IPS-15b (cell line): ENCODE measurements around the gene ARHGAP15.

ENCODE experiments used
- H3K27me3 ChIP-seq: one replicate; pipeline ENCODE4 v1.6.1; 2013; ENCODE audit warnings: low read length; ENCODE audit not compliant: control insufficient read depth, insufficient read depth
- H3K36me3 ChIP-seq: one replicate; pipeline ENCODE4 v1.6.1; 2013; ENCODE audit warnings: low read length; ENCODE audit not compliant: control insufficient read depth, insufficient read depth
- H3K4me1 ChIP-seq: one replicate; pipeline ENCODE4 v1.6.1; 2013; ENCODE audit warnings: mild to moderate bottlenecking, low read length; ENCODE audit not compliant: control insufficient read depth, insufficient read depth
- H3K4me3 ChIP-seq: one replicate; pipeline ENCODE4 v1.5.1; 2013; ENCODE audit warnings: low read depth, low read length
- H3K9ac ChIP-seq: one replicate; pipeline ENCODE4 v1.6.1; 2013; ENCODE audit warnings: low read depth, mild to moderate bottlenecking, low read length
- H3K9me3 ChIP-seq: one replicate; pipeline ENCODE4 v1.6.1; 2013; ENCODE audit warnings: mild to moderate bottlenecking, low read length; ENCODE audit not compliant: control insufficient read depth, insufficient read depth

ARHGAP15 gene

DNA sequence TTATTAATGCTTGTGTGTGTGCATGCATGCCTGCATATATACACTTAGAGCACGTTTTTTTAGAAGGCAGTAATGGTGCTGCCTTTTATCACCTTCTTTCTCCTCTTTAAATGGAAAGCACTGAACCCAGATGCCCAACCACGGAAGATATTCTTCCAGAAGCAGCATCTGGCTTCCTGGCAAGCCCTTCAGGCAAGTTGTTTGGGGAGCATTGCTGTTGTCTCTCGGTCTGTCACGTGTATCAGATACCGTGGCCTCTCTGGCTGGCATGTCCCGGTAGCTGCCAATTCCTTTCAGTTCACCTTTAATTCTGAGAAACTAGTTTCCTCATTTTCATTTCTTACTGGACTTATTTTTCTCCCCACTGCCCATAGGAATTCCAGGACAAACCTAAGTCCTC, 587.8 kb downstream of the ARHGAP15 start:
- no peaks in the 10 kb centered on the region for H3K36me3 ChIP-seq
- no peaks in the 10 kb centered on the region for H3K27me3 ChIP-seq
- H3K9me3 ChIP-seq: no peaks in the 10 kb centered on the region
- no peak overlapping the region for H3K4me3 ChIP-seq
- H3K4me1 ChIP-seq: no peaks in the 10 kb centered on the region
- H3K9ac ChIP-seq: no peak overlapping the region

DNA sequence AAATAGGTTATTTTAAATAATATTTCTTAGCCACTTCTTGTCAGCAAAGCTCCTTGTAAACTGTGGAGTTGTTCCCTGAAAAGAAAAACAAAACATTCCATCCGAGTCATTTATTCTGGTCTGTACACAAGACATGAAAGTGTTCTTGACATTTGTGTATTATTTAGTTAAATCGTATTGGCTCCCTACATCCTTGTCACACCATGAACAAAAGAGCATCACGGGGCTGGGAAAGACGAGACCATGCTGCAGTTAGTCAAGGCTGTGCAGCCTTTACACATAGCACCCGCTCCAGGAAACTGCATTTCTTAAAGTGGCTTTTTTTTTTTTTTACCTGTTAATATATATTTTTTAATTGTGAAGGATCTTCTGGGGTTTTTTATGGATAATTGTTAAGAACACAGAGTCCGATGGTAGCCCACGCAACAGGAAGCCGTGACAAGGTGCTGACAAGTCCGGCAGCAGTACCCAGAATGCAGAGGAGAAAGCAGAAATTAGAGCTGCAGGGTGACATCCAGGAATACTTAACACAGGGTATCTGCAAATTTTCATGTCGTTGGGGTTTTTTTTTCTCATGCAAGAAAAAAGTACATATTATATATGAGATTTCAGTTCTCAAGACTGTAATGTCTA, 588.4 kb downstream of the ARHGAP15 start:
- Histone ChIP-seq H3K9ac (no peak overlapping the region), H3K27me3 (no peaks in the 10 kb centered on the region), H3K36me3 (no peaks in the 10 kb centered on the region)

DNA sequence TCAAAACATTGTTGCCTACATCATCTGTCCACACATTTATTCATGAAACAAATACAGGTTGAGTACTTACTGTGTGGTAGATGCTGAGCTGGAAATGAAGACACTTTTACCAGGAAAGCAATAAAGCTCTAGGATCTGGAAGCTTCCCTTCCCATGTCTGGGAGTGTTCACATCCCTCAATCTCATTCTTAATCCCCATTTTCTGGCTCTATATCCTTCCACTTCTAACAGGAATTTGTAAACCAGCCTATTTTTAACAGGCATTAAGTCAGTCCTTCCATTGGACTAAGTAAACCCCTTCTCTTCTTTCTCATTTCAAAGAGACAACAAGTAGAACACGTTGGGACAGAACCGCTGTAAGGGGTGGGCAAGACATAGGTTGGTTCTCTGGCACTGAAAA, 589.5 kb downstream of the ARHGAP15 start:
- Histone ChIP-seq H3K4me1 (no peaks in the 10 kb centered on the region), H3K36me3 (no peaks in the 10 kb centered on the region), H3K27me3 (no peaks in the 10 kb centered on the region), H3K9me3 (no peaks in the 10 kb centered on the region), H3K9ac (no peak overlapping the region), H3K4me3 (no peak overlapping the region)

More for the DNA sequence above, 588.4 kb downstream of the ARHGAP15 start:
- no peaks in the 10 kb centered on the region for H3K9me3 ChIP-seq
- no peaks in the 10 kb centered on the region for H3K4me1 ChIP-seq
- H3K4me3 ChIP-seq: no peak overlapping the region

DNA sequence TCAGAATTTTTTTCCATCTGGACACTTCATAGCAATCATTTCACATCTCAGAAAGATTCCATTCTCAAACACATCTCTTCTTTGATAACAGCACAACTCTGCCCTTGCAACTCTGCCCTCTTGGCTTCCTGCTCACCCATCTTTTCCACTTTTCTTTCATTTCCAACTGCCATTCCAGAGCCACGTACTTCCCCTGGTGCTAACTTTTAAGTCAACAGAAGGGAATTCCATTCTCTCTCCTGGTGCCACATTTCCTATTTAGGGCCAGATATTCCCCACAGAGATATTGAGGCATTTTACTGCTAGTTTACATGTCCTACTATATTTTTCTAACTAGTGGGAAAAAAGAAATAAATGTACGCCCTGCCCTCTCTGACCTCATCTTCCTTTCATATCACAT, 590.2 kb downstream of the ARHGAP15 start:
- Histone ChIP-seq H3K4me3 (no peak overlapping the region), H3K9ac (no peak overlapping the region)

DNA sequence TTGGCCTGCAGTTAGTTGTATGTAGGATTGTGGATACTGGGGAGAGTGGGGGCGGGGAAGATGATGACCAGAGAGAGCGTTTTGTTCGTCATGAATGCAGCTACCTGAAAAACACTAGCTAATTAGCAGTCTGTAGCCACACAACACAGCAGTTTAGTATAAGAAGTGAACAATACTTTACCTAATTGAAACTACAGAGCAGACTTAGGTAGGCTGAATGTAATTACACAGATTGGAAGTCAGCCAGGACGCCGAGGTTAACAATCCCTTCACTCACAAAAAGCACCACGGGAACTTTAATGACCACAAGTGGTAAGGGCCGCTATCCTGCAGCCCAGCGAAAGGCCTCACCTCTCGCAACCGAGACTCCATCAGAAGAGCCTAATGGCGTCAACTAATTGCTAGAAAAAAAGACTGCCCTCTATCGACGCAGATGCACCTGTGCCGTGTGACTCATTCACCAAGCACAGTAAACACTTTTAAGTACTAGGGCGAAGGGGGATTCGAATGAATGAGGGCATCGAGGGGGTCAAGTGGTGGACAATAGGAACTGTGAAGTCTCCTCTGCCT, 591.0 kb downstream of the ARHGAP15 start:
- Histone ChIP-seq H3K36me3 (no peaks in the 10 kb centered on the region), H3K4me3 (no peak overlapping the region), H3K9me3 (no peaks in the 10 kb centered on the region), H3K4me1 (no peaks in the 10 kb centered on the region), H3K27me3 (no peaks in the 10 kb centered on the region), H3K9ac (no peak overlapping the region)

More for the DNA sequence above, 590.2 kb downstream of the ARHGAP15 start:
- Histone ChIP-seq H3K4me1 (no peaks in the 10 kb centered on the region), H3K27me3 (no peaks in the 10 kb centered on the region), H3K36me3 (no peaks in the 10 kb centered on the region), H3K9me3 (no peaks in the 10 kb centered on the region)

DNA sequence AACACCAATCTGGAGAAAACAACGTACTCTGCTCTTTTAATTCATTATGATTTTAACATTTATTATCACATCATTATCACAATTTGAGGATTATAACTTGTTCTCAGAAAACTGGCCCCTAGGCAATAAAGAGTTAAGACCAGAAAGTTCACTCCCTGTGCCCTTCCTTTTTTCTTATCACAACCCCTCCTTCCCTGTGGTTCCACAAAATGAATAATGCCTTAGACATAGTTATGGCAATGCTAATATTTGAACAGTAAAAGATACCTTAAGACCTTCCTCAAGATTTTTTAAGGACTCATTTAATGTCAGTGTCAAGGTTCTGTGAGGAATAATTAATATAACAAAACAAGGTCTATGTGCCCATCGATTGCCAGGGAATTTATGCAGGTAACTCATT, 596.2 kb downstream of the ARHGAP15 start:
- no peaks in the 10 kb centered on the region for H3K36me3 ChIP-seq
- H3K4me3 ChIP-seq: no peak overlapping the region
- H3K9me3 ChIP-seq: no peaks in the 10 kb centered on the region
- H3K9ac ChIP-seq: no peak overlapping the region
- no peaks in the 10 kb centered on the region for H3K27me3 ChIP-seq
- peaks cover 4% of the 10 kb centered on the region for H3K4me1 ChIP-seq

DNA sequence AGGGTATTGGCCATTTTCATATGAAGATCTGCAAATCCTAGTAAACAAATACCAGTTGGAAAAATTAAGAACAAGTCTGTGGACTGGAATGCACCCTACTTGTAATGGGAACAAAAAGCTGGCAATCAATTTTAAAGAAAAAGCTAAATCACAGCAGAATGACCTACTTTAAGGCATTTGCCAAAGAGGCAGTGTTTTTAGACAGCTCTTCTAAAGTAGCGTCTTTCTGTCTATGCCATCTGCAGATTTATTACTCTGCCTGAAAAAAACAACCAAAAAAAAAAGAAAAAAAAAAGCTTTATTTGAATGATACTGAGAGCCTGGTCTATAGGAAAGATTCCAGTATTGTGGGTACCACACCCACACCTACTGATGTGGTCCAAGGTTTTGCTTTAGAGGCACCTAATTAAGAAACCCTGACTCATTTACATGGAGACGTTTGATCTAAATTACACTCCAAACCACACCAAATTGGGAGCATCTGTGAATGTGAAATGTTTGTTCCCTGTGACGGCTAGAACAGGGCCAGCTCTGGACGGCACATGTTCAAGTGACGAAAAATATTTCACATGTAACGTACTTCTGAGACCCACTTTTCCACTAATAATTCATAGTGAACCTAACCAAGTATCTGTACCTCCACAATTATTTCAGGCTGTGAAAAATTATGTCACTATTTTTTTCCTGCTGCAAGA, 597.1 kb downstream of the ARHGAP15 start:
- H3K4me1 ChIP-seq: peaks cover 4% of the 10 kb centered on the region
- no peak overlapping the region for H3K9ac ChIP-seq
- H3K9me3 ChIP-seq: no peaks in the 10 kb centered on the region
- no peak overlapping the region for H3K4me3 ChIP-seq
- no peaks in the 10 kb centered on the region for H3K36me3 ChIP-seq
- H3K27me3 ChIP-seq: no peaks in the 10 kb centered on the region

DNA sequence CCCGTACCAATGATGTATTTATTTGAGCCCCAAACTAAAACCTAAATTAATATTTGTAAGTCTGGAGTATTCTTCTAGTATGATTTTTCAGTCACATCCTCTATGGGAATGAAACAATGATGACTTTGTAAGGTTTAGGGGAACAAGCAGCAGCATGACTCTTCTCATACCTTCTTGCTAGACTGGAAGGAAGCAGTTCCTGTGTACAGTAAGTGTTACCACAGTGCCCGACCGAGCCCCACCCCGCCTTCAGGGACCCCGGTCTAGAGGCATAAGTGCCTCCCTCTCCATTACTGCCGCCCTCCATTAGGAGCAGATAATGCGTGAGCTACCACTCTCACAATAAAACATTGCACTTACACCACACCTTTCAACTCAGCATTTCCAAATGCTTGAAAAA, 599.3 kb downstream of the ARHGAP15 start:
- Histone ChIP-seq H3K4me1 (peaks cover 4% of the 10 kb centered on the region), H3K9ac (no peak overlapping the region), H3K9me3 (no peaks in the 10 kb centered on the region), H3K4me3 (no peak overlapping the region), H3K27me3 (no peaks in the 10 kb centered on the region), H3K36me3 (no peaks in the 10 kb centered on the region)

DNA sequence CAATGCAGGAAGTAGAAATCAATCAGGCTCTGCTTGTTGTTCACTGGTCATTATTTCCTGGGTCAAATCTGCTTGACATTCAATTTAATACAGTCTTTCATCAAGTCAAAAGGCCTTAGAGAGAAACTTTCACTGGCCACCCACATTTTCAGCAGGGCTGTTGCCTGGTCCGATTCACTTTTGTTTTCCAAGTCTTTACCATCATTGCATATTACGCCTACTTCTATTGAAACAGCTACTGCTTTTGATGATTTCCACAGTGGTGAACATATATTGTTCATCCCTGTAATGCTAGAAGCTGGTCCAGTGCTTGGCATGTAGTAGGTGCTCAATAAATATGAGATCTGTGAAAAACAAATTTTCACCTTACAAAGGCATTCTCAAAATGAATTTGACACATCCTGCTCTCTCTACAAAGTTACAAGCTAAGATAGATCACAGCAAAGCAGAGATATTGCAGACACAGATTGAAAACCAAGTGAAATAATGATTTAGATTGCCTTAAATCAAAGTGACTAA, 600.1 kb downstream of the ARHGAP15 start:
- Histone ChIP-seq H3K36me3 (no peaks in the 10 kb centered on the region), H3K4me3 (no peak overlapping the region), H3K4me1 (peaks cover 4% of the 10 kb centered on the region), H3K9me3 (no peaks in the 10 kb centered on the region), H3K9ac (no peak overlapping the region), H3K27me3 (no peaks in the 10 kb centered on the region)

DNA sequence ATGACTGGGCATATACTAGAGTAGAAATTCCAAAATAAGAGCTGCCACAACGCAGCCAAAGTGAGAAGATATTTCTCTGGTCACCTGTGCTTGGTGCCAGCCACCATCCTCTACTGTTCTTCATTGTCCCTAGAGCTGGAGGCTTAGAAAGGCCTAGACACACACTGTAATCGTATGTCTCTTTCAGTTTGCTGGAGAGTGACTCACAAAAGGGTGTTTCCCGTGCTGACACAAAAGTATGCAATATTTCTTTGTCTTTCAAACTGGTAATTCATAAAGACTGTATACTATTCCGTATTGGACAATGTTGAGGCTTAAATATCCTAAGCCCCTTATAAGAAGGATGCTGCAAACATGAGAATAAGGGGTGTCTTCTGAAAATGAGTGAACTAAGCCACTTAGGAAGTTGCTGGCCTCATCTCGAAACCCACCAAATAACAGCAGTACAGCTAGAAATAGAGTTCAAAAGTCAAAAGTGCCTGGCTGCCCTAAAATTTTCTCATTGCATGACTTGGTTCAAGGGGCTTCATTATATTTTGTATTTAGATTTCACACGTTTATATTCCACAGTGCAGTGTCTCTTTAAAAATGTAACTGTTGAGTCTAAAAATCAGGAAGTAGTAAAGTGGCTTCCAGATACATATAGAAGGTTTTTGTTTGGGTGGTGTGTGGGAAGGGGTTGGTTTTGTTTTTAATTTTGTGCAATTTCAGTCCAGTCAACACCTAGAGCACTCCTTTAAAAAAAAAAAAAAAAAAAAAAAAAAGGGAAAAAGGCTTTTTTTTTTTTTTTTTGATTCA, 601.1 kb downstream of the ARHGAP15 start:
- Histone ChIP-seq H3K9me3 (no peaks in the 10 kb centered on the region), H3K36me3 (no peaks in the 10 kb centered on the region)

DNA sequence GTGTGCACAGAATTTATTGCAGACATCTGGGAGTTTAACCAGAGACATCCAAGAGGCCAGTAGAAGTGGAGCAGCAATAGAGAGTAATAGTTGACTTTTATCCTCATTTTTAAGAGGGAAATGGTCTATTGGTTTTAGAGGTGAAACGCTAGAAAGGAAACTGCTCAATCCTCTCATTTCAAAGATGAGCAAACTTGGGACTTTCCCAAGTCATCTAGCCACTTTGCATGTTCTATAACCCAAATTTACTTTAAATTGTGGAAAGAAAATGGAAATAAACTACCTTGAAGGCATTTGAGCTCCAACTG, 601.7 kb downstream of the ARHGAP15 start:
- Histone ChIP-seq H3K27me3 (no peaks in the 10 kb centered on the region), H3K4me3 (no peak overlapping the region), H3K36me3 (no peaks in the 10 kb centered on the region), H3K9me3 (no peaks in the 10 kb centered on the region), H3K4me1 (peaks cover 4% of the 10 kb centered on the region), H3K9ac (no peak overlapping the region)

More for the DNA sequence above, 601.1 kb downstream of the ARHGAP15 start:
- no peaks in the 10 kb centered on the region for H3K27me3 ChIP-seq
- no peak overlapping the region for H3K4me3 ChIP-seq
- H3K4me1 ChIP-seq: peaks cover 4% of the 10 kb centered on the region
- H3K9ac ChIP-seq: no peak overlapping the region
